DND-41 (cell line): ENCODE results near the gene MYO18B.

Experiments
- ATAC-seq: fragments of 200-7000 bp; cut with Tn5 transposase; 3 replicates; pipeline ENCODE4 v1.9.1; 2021; ENCODE audit warnings: low read depth; ENCODE audit not compliant: insufficient read depth
- DNase-seq: peaks from one replicate; pipeline ENCODE4 v3.0.0-alpha.2; 2020
- H2AFZ ChIP-seq: 2 replicates; pipeline ENCODE4 v1.6.0; 2012; ENCODE audit warnings: low read depth, low read length
- H3K27ac ChIP-seq: 2 replicates; pipeline ENCODE4 v1.5.1; 2012; ENCODE audit warnings: low read length, inconsistent platforms
- H3K27me3 ChIP-seq: fragments of 200-600 bp; sonication (generic); 2 replicates; pipeline ENCODE4 v1.6.0; 2012; ENCODE audit warnings: low read length, mild to moderate bottlenecking, inconsistent platforms; ENCODE audit not compliant: insufficient read depth, poor library complexity
- H3K36me3 ChIP-seq: 2 replicates; pipeline ENCODE4 v1.5.1; 2012; ENCODE audit warnings: low read length, inconsistent platforms; ENCODE audit not compliant: insufficient read depth
- H3K4me1 ChIP-seq: 2 replicates; pipeline ENCODE4 v1.5.1; 2012; ENCODE audit warnings: mild to moderate bottlenecking, low read length; ENCODE audit not compliant: insufficient read depth
- H3K4me2 ChIP-seq: 2 replicates; pipeline ENCODE4 v1.6.0; 2012; ENCODE audit warnings: mild to moderate bottlenecking, moderate library complexity, low read length, inconsistent platforms; ENCODE audit not compliant: insufficient read depth
- H3K4me3 ChIP-seq, 2 experiments: fragments of 200-600 bp in 1 of 2; shearing (Covaris generic) in 1 of 2; 2 replicates each; pipeline ENCODE4 v1.5.1; 2012 to 2016; ENCODE audit warnings: inconsistent platforms in 2 of 2, low read length in 2 of 2, mild to moderate bottlenecking in 2 of 2, low read depth in 1 of 2, moderate library complexity in 1 of 2
- H3K79me2 ChIP-seq: 2 replicates; pipeline ENCODE4 v1.6.0; 2012; ENCODE audit warnings: low read length, inconsistent platforms; ENCODE audit not compliant: insufficient read depth
- H3K9ac ChIP-seq: 2 replicates; pipeline ENCODE4 v1.6.0; 2012; ENCODE audit warnings: low read depth, mild to moderate bottlenecking, inconsistent platforms, low read length, moderate library complexity
- H3K9me3 ChIP-seq: 2 replicates; pipeline ENCODE4 v1.5.1; 2012; ENCODE audit warnings: low read length, moderate library complexity, mild to moderate bottlenecking, inconsistent platforms; ENCODE audit not compliant: insufficient read depth, severe bottlenecking
- H4K20me1 ChIP-seq: 2 replicates; pipeline ENCODE4 v1.6.0; 2012; ENCODE audit warnings: low read length; ENCODE audit not compliant: insufficient read depth
- EZH2 ChIP-seq: IDR thresholded peaks from 3 replicates; pipeline ENCODE4 v1.6.1; 2012; ENCODE audit warnings: borderline replicate concordance, low read depth, mild to moderate bottlenecking, moderate library complexity, low read length, inconsistent platforms; ENCODE audit not compliant: severe bottlenecking
- TF ChIP-seq, protein P1 (sequence below): IDR thresholded peaks from 2 replicates; pipeline ENCODE4 v1.5.1; 2012; ENCODE audit warnings: borderline replicate concordance, low read length, moderate library complexity, mild to moderate bottlenecking; ENCODE audit not compliant: poor library complexity, severe bottlenecking; ENCODE audit errors: extremely low read depth

The MYO18B gene

GRCh38 chr22:25824828-25825423 lies 82.9 kb downstream of the MYO18B start:
- ATAC-seq (no peak), DNase-seq (no peak)
- Histone ChIP-seq H3K9ac (no peak overlapping the region), H2AFZ (no peak overlapping the region), H3K4me2 (no peak overlapping the region), H4K20me1 (no peaks in the 10 kb centered on the region), H3K36me3 (no peaks in the 10 kb centered on the region), H3K4me3 (no peak overlapping the region), H3K9me3 (no peaks in the 10 kb centered on the region), H3K4me1 (no peaks in the 10 kb centered on the region), H3K79me2 (no peaks in the 10 kb centered on the region), H3K27me3 (no peaks in the 10 kb centered on the region), H3K27ac (no peak overlapping the region)
- no peak for TF ChIP-seq EZH2
- TF ChIP-seq, protein P1, sequence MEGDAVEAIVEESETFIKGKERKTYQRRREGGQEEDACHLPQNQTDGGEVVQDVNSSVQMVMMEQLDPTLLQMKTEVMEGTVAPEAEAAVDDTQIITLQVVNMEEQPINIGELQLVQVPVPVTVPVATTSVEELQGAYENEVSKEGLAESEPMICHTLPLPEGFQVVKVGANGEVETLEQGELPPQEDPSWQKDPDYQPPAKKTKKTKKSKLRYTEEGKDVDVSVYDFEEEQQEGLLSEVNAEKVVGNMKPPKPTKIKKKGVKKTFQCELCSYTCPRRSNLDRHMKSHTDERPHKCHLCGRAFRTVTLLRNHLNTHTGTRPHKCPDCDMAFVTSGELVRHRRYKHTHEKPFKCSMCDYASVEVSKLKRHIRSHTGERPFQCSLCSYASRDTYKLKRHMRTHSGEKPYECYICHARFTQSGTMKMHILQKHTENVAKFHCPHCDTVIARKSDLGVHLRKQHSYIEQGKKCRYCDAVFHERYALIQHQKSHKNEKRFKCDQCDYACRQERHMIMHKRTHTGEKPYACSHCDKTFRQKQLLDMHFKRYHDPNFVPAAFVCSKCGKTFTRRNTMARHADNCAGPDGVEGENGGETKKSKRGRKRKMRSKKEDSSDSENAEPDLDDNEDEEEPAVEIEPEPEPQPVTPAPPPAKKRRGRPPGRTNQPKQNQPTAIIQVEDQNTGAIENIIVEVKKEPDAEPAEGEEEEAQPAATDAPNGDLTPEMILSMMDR: no peak

DNA sequence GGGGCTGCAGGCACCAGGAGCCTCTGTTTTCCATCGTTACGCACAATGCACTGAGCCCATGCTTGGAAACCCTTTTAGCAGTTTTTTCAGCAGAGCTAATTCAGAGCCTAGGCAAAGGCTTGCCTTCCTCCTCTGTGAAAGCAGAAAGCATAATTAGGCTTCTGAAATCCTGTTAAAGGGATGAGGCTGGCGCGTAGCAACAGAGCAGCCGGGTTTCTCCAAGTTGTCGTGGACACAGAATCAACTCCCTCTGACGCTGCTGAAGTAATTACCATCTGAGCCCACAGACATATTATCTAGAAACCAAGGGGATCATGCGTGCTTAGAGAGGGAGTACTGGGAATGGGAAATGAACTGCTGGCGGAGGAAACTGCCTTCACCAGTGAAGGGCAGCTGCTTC lies 85.4 kb downstream of the MYO18B start:
- Histone ChIP-seq H3K27me3 (no peaks in the 10 kb centered on the region), H3K4me3 (no peak overlapping the region), H3K4me1 (no peaks in the 10 kb centered on the region), H3K79me2 (no peaks in the 10 kb centered on the region), H3K4me2 (no peak overlapping the region), H3K9me3 (no peaks in the 10 kb centered on the region), H3K9ac (no peak overlapping the region), H3K27ac (no peak overlapping the region), H2AFZ (no peak overlapping the region), H4K20me1 (no peaks in the 10 kb centered on the region), H3K36me3 (no peaks in the 10 kb centered on the region)
- ATAC-seq: no peak
- DNase-seq: no peak
- no peak for TF ChIP-seq EZH2
- TF ChIP-seq, protein P1: no peak

GRCh38 chr22:25828422-25828821 lies 86.4 kb downstream of the MYO18B start:
- DNase-seq: no peak
- H4K20me1 ChIP-seq: no peaks in the 10 kb centered on the region
- no peak for ATAC-seq
- no peak overlapping the region for H2AFZ ChIP-seq
- H3K4me1 ChIP-seq: no peaks in the 10 kb centered on the region
- H3K4me3 ChIP-seq: no peak overlapping the region
- H3K4me2 ChIP-seq: no peak overlapping the region
- H3K9ac ChIP-seq: no peak overlapping the region
- no peaks in the 10 kb centered on the region for H3K36me3 ChIP-seq
- H3K27ac ChIP-seq: no peak overlapping the region
- H3K27me3 ChIP-seq: no peaks in the 10 kb centered on the region
- H3K79me2 ChIP-seq: no peaks in the 10 kb centered on the region
- H3K9me3 ChIP-seq: no peaks in the 10 kb centered on the region
- no peak for TF ChIP-seq EZH2
- TF ChIP-seq, protein P1: no peak

- Histone ChIP-seq H3K27me3 (no peaks in the 10 kb centered on the region), H3K4me2 (no peak overlapping the region), H3K9me3 (no peaks in the 10 kb centered on the region), H4K20me1 (no peaks in the 10 kb centered on the region), H3K36me3 (no peaks in the 10 kb centered on the region), H3K4me1 (no peaks in the 10 kb centered on the region), H3K27ac (no peak overlapping the region), H2AFZ (no peak overlapping the region), H3K79me2 (no peaks in the 10 kb centered on the region), H3K9ac (no peak overlapping the region), H3K4me3 (no peak overlapping the region)
- no peak for TF ChIP-seq EZH2
- TF ChIP-seq, protein P1: no peak
- DNase-seq: no peak
- no peak for ATAC-seq
Measured at GRCh38 chr22:25829237-25829636, 87.2 kb downstream of the MYO18B start.
